ENCODE measurements around the gene GLI1.

GRCh38 chr12:57498571-57498970 lies 39.0 kb downstream of the GLI1 start:
- TF ChIP-seq CTCF (IDR thresholded peaks at IDR 0.05): no peak
- no peak for TF ChIP-seq CHD2 (IDR thresholded peaks at IDR 0.05; ENCODE audit: low read length, partially characterized antibody)
- TF ChIP-seq POLR2A (IDR thresholded peaks at IDR 0.05; ENCODE audit: low read length): no peak
- no peak for TF ChIP-seq REST (IDR thresholded peaks at IDR 0.05)
- TF ChIP-seq MAX (IDR thresholded peaks at IDR 0.05): no peak
- no peak for TF ChIP-seq SMC3 (IDR thresholded peaks at IDR 0.05)
- TF ChIP-seq BHLHE40 (IDR thresholded peaks at IDR 0.05; ENCODE audit: low read depth, low read length): no peak
- no peak for TF ChIP-seq CBX8 (IDR thresholded peaks at IDR 0.05)
- TF ChIP-seq SREBF2 (IDR thresholded peaks at IDR 0.05): no peak
- TF ChIP-seq RCOR1 (IDR thresholded peaks at IDR 0.05; ENCODE audit: low read depth, low read length): no peak
